Esophagus squamous epithelium (tissue), 5 donors: ENCODE measurements around the gene KNL1. TPM values are rescaled to one million over a fixed set of nuclear protein-coding genes. Genes with fewer than 3 reads are reported as not detected.

Experiments used
- DNase-seq: peaks from one replicate; lab custom pipeline; 2025; lab: John Stamatoyannopoulos, UW
- H3K27ac ChIP-seq, 4 donors: fragments of 200-600 bp; sonication (generic); one replicate each; pipeline ENCODE4 v1.5.1; 2016 to 2019; ENCODE audit warnings: mild to moderate bottlenecking in 1 of 4
- H3K27me3 ChIP-seq, 4 donors: fragments of 200-600 bp; sonication (generic); 1 replicate in 3 of 4; 2 replicates in 1 of 4; pipeline versions ENCODE4 v1.5.1 to v1.6.0; 2017 to 2021; ENCODE audit warnings: antibody characterized with exemption in 1 of 4
- H3K36me3 ChIP-seq, 3 donors: fragments of 200-600 bp; sonication (generic); one replicate each; pipeline ENCODE4 v1.5.1; 2016 to 2019
- H3K4me1 ChIP-seq, 3 donors: fragments of 200-600 bp; sonication (generic); one replicate each; pipeline ENCODE4 v1.5.1; 2017 to 2019
- H3K4me3 ChIP-seq, 4 donors: fragments of 200-600 bp; sonication (generic); 1 replicate in 3 of 4; 2 replicates in 1 of 4; pipeline ENCODE4 v1.5.1; 2016 to 2019; ENCODE audit warnings: mild to moderate bottlenecking in 2 of 4, moderate library complexity in 1 of 4
- H3K9me3 ChIP-seq, 3 donors: fragments of 200-600 bp; sonication (generic); one replicate each; pipeline ENCODE4 v1.5.1; 2016 to 2019
- CTCF ChIP-seq, 6 experiments: fragments of 450-650 bp in 4 of 6; fragments of 200-600 bp in 2 of 6; sonication (generic) in 2 of 6; IDR thresholded peaks; one replicate each; pipeline ENCODE4 v1.5.1; 2016 to 2019; ENCODE audit warnings: antibody characterized with exemption in 6 of 6, mild to moderate bottlenecking in 4 of 6, moderate library complexity in 4 of 6
- POLR2A ChIP-seq, 4 donors: fragments of 450-650 bp; IDR thresholded peaks; one replicate each; pipeline ENCODE4 v1.6.1; 2017; ENCODE audit warnings: antibody characterized with exemption in 4 of 4, mild to moderate bottlenecking in 4 of 4, moderate library complexity in 3 of 4
- WGBS, 2 donors: methylation state at CpG; one replicate each; pipeline ENCODE4 v1.1.5; 2018; 5-methylcytosine and 5-hydroxymethylcytosine counted together
- intact Hi-C: fragments of 100-400 bp; cut with DNase I; formaldehyde crosslinking; loops from one replicate; pipeline ENCODE4 v1.15.0; 2022
- total RNA-seq, 4 donors: library from RNA; depleted of rRNA; stranded (reverse); fragments of >200 nt; gene quantifications; one replicate each; pipeline ENCODE4 v1.1.0, GENCODE V29; 2016
- donor health status: DM: yes; HTN: yes; CAD: no.

Gene KNL1
- total RNA-seq, 4 donors from 2014 or later = 2.9 to 17.8 (median 11.0) TPM

- no peaks in the 10 kb centered on the region for H3K9me3 ChIP-seq
- H3K27ac ChIP-seq = no peak overlapping the region
- no peak for DNase-seq
- H3K4me3 ChIP-seq = no peak overlapping the region
- H3K4me1 ChIP-seq = peaks cover 0 to 17% (median 0%) of the 10 kb centered on the region in 3 donors
- no peak for TF ChIP-seq POLR2A (IDR thresholded peaks at IDR 0.05)
- TF ChIP-seq CTCF (IDR thresholded peaks at IDR 0.05) = no peak
- WGBS, 2 donors = 76% methylated on average over 5 of the region's 5 CpGs
- intact Hi-C loops = no loop called here
- no peaks in the 10 kb centered on the region for H3K36me3 ChIP-seq
- peaks cover 0 to 8% (median 0%) of the 10 kb centered on the region in 4 donors for H3K27me3 ChIP-seq
Measured at GRCh38 chr15:40595773-40596172, 1.7 kb downstream of the KNL1 start.

- TF ChIP-seq CTCF (IDR thresholded peaks at IDR 0.05) (no peak), POLR2A (IDR thresholded peaks at IDR 0.05) (no peak)
- Histone ChIP-seq H3K4me3 (no peak overlapping the region), H3K36me3 (no peaks in the 10 kb centered on the region), H3K27ac (no peak overlapping the region), H3K9me3 (no peaks in the 10 kb centered on the region), H3K27me3 (peaks cover 0 to 8% (median 0%) of the 10 kb centered on the region in 4 donors), H3K4me1 (peaks cover 0 to 17% (median 0%) of the 10 kb centered on the region in 3 donors)
- DNase-seq = no peak
- WGBS, 2 donors = 90 to 96% methylated on average over 2 of the region's 2 CpGs
- intact Hi-C loops = no loop called here
Measured at GRCh38 chr15:40597024-40597423, 3.0 kb downstream of the KNL1 start.

- Histone ChIP-seq H3K9me3 (no peaks in the 10 kb centered on the region), H3K4me3 (no peak overlapping the region), H3K27ac (no peak overlapping the region), H3K36me3 (no peaks in the 10 kb centered on the region), H3K27me3 (peaks cover 0 to 8% (median 0%) of the 10 kb centered on the region in 4 donors), H3K4me1 (peaks cover 0 to 17% (median 0%) of the 10 kb centered on the region in 3 donors)
- DNase-seq = no peak
- intact Hi-C loops = no loop called here
- TF ChIP-seq CTCF (IDR thresholded peaks at IDR 0.05) (no peak), POLR2A (IDR thresholded peaks at IDR 0.05) (no peak)
- 38 to 42% methylated on average over 3 of the region's 3 CpGs for WGBS, 2 donors
Measured at GRCh38 chr15:40598126-40598525, 4.1 kb downstream of the KNL1 start.

DNA sequence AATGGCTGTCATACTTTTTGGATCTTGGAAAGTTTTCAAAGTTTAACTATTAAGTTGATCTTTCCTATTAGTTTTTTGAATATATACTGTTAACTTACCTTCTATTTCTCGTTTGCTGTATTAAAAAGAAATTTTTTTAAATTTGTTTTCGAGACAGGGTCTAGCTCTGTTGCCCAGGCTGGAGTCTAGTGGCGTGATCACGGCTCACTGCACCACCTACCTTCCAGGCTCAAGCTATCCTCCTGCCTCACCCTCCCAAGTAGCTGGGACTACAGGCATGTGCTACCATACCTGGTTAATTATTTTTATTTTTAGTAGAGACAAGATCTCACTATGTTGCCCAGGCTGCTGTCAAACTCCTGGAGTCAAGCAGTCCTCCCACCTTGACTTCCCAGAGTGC, 4.6 kb downstream of the KNL1 start:
- 77 to 96% methylated on average over 4 of the region's 4 CpGs for WGBS, 2 donors
- intact Hi-C loops = no loop called here

DNA sequence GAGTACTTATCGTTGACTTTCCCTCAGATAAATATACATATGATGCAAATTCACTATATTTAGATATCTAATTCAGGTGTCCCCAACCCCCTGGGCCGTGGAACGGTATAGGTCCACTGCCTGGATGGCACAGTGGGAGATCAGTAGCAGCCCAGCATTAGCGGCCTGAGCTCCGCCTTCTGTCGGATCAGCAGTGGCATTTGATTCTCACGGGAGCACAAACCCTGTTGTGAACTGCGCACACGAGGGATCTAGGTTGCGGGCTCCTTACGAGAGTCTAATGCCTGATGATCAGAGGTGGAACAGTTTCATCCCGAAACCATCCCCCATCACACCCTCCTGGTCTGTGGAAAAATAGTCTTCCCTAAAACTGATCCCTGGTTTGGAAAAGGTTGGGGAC, 6.9 kb downstream of the KNL1 start:
- H3K27me3 ChIP-seq = peaks cover 0 to 4% (median 0%) of the 10 kb centered on the region in 4 donors
- no peak overlapping the region for H3K27ac ChIP-seq
- no peaks in the 10 kb centered on the region for H3K4me1 ChIP-seq
- no peaks in the 10 kb centered on the region for H3K9me3 ChIP-seq
- 94 to 95% methylated on average over 11 to 12 of the region's 12 CpGs for WGBS, 2 donors
- TF ChIP-seq CTCF (IDR thresholded peaks at IDR 0.05) (no peak), POLR2A (IDR thresholded peaks at IDR 0.05) (no peak)
- H3K4me3 ChIP-seq = no peak overlapping the region
- no peak for DNase-seq
- intact Hi-C loops = no loop called here
- no peaks in the 10 kb centered on the region for H3K36me3 ChIP-seq

More for the DNA sequence above, 4.6 kb downstream of the KNL1 start:
- Histone ChIP-seq H3K4me1 (peaks cover 0 to 17% (median 0%) of the 10 kb centered on the region in 3 donors), H3K27ac (no peak overlapping the region), H3K4me3 (no peak overlapping the region), H3K9me3 (no peaks in the 10 kb centered on the region), H3K36me3 (no peaks in the 10 kb centered on the region), H3K27me3 (peaks cover 0 to 8% (median 0%) of the 10 kb centered on the region in 4 donors)
- no peak for DNase-seq
- TF ChIP-seq POLR2A (IDR thresholded peaks at IDR 0.05) (no peak), CTCF (IDR thresholded peaks at IDR 0.05) (no peak)
